HG02943 (cell line): Measurements from ENCODE around the gene PLIN4.
A peak's percentile ranks its signal among the peaks of the same experiment; 100 is the strongest.

Experiments
- ATAC-seq: cut with Tn5 transposase; IDR thresholded peaks from one replicate; pipeline ENCODE4 v1.9.1; 2021; ENCODE audit warnings: mild to moderate bottlenecking, low read depth, moderate library complexity; ENCODE audit not compliant: unreplicated experiment

PLIN4 gene

DNA sequence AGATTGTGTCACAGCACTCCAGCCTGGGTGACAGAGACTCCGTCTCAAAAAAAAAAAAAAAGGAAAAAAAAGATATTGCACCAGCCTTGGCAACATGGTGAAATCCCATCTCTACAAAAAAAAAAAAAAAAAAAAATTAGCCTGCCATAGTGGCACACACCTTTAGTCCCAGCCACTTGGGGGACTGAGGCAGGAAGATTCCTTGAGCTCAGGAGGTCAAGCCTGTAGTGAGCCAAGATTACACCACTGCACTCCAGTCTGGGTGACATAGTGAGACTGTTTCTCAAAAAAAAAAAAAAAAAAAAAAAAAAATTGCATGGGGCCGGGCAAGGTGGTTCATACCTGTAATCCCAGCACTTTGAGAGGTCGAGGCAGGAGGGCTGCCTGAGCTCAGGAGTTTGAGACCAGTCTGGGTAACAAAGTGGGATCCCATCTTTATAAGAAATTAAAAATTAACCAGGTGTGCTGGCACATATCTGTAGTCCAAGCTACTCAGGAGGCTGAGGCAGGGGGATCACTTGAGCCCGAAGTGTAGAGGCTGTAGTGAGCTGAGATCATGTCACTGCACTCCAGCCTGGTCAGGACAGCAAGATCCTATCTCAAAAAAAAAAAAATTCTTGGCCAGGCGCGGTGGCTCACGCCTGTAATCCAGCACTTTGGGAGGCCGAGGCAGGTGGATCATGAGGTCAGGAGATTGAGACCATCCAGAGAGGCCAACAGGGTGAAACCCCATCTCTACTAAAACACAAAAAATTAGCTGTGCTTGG lies 53.3 kb downstream of the PLIN4 start:
- ATAC-seq: no peak

DNA sequence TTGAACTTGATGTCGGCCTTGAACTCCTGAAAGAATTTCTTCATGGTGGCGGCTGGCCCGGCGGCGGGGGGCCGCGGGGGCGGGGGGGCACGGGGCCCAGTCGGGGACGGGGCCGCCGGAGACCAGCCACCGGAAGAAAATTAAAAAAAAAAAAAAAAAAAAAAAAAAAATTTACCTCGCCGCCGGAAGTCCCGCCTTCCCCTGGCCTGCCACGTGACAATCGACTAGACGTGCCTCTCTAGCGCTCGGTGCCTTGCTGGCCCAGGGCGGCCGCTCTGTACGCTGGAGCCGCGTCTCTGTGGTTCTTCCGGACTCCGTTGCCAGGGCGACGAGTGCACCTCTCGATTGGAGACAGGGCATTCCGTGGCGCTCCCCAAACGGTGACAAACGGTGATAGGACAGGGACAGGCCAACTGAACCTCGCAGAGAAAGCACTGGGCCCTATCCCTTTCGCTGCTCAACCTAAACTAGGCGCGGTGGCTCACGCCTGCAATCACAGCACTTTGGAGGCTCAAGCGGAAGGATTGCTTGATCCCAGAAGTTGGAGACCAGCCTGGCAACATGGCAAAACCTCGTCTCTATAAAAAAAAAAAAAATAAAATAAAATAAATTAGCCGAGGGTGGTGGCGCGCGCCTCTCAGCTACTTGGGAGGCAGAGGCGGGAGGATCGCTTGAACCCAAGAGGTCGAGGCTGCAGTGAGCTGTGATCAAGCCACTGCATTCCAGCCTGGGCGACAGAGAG lies 60.5 kb downstream of the PLIN4 start, which contains the start of gene UBXN6:
Gene UBXN6 (minus strand): TSS at position 141 of the 742 bp plus-strand sequence. CDS start 97 bp downstream, at position 44.
- ATAC-seq: peak; percentile 89

DNA sequence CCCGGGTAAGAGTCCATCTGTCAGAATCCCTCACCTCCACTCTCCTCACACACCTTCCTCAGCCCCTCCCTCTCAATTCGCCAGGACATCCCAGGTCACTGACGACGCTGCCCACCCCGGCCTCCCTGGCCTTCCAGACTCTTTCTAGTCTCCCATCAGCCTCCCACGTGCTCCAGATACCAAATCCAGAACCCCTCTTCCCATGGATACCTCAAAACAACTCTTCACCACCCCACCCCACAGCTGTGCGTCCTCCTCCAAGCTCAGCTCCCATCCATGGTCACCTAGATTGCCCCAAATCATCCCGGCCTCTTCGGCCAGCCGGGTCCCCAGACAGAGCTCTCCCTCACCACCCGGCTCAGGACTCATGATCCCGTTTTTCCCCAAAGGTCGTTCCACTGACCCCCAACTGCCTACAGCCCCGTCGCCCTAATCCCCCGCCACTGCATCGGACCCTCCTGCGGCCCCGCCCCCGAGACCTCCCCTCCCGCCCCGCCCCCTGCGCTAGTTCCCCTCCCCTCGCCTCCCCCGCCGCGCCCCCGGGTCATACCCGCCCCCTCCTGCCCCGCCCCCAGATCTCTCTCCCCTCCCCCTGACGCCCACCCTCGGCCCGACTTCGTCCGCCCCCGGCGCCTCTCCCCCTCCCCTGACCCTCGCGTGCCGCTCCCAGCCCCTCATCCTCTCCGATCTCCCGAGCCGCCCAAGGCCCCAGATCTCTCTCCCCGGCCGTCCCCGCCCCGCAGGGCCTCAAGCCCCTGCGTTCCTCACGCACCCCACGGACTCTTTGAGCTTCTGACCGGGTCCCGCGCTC lies 61.2 kb downstream of the PLIN4 start:
- ATAC-seq: peak; percentile 7

DNA sequence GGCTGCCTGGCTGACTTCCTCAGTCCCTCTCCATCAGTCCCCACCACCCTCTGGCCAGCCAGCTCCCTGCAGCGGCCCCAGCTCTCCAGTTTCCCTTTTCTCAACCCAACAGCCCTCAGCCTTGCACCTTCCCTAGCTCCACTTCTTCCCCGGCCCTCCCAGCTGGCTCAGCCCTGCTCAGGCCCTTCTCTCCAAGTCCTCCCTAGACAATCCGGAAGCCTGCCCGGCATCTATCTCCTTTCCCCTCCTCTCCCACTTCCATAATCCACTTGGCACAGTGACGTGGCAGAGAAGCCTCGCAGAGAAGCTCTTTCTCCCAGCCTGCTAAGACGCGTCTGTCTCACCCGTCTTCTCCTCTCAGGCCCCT lies 61.8 kb downstream of the PLIN4 start:
- ATAC-seq: no peak

DNA sequence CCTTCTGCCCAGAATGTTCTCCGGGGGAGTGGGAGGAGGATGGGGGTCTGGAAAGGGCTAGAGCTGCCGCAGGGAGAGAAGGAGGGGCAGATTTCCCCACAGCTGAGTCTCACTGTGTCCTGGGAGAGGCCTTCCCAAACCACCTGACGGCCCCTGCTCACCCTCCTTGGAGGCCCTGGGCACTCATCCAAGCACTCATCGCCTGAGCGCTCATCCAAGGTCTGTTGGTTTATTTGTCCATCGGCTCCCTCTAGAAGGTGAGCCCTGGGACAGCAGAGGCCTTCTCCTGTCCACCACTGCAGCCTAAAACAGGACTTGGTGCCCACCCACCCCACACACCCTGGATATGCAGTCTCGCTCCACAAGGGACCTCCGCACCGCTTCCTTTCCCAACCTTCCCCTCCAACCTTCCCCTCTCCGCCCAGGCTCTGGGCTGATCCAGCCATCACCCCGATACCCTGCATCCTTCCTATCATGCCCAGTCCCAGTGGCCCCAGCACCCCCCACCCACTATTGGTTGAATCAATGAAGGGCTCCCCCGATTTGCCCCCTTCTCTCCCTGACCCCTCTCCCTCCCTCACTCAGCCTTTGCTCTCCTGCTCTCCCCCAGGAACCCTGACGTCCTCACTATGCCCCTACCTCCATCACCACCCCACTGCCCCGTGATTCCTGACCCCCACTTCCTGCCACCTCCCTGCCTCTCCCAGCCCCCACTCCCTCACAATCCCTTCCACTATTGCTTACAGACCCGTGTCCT lies 62.4 kb downstream of the PLIN4 start:
- ATAC-seq: no peak

DNA sequence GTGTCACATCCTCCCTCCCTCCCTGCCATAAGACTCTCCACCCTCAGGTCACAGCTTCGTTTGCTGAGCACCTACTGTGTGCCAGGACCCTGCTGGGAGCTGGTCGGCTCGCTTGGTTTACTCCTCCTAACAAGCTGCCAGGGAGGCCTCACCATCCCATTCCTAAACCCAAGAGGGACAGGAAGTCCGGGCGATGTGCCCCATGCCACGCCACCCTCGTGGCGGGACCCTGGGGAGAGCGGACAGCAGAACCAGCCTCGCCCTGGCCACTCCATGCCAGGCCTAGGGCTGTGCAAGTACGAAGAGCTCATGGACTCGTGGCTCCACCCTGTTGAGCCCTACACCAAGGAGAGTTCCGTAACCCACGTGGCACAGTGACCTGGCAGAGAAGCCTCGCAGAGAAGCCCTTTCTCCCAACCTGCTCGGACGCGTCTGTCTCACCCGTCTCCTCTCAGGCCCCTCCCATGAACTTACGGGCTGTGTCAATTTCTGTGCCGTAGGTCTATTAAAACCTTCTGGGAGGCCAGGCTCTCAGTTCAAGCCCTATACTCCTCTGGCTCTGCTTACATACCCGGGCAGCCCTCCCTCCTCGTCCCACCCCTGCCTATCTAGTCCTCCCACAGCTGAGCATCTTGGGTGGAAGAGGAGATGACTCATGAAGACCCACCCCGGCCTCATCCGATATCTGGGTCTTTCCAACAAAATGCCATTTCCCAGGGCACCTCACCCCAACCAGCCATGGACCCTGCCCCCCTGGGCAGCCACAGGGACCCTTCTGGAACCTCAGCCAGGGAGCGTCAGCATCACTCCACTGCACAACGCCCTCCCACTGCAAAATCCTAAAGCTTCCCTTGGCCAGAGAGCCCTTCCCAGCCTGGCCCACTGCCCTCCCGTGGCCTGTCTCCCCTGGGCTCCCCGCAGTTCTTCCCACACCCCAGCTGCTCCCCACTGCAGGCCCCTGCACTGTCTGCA lies 63.3 kb downstream of the PLIN4 start:
- ATAC-seq: no peak

DNA sequence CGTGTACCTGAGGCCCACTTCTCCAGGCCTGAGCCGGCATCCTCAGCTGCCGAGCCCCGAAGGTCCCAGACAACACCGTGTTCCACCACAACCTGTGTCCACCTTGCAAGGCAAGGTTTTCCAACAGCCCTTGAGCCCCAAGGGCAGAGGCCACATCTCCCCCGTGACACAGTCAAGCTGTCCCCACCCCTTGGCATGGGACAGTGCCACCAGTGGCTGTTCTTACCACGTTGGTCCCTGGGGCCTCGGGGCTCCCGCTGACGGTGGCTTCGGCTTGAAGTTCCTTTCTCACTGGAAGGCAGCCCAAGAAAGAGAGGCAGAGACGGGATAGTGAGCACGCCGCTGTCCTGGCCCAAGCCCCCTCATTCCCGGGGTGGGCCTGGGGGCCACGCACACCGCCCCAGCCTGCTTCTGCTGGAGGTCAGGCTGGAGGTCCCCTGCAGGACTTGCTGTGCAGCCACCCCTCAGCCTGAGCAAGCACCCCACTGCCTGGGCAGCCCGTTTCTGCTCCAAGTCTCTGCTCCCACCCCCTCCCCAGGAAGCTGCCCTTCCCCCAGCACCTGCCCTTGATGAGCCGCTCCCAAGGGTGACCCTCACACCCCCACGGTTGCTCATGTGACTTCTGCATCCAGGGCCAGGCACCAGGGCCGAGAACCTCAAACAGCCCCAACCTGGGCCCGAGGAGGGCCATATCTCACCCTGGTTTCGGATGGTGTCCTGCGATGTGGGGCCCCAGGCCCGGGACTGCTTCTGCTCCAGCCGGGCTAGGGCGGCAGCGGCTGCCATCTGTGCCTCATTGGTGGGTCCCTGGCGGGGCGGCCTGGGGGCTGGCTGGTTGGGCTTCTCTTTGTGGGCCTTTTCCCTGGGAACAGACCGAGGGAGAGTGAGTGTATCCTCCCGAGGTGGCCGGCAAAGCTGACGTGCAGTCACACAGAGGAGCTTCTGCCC lies 64.8 kb downstream of the PLIN4 start:
- ATAC-seq: no peak

DNA sequence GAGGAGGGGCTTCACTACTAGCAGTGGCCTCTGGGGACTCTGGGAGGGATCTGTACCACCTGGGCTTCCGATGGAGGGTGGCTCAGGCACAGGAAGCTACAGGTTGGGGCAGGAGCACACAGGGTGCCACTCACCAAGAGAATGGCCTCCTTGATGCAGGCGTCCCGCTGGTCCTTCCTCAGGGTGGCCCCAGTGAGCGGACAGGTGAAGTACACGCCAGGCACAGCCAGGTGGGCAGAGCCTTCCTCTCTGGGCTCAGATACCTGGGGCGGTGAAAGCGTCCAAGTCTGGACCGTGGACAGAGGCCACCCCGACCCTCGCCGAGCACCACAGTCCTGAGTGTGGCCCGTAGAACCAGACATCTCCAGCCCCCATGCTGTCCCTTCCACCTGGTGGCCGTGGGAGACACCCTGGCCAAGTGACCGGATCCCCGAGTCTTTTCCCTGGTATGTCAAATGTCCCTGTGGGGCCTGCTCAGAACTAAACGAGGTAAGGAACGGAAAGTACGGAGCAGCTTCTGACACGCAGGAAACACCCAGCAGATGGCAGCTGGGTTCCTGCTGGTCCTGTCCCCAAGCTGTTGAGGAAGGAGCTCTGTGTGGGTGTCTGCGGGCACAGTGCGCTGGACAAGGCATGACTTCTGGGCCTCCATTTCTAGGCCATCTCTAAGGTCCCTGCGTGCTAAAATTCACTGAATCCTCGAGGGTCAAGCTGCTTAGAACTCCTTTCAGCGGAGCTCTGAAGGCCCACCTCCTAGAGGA lies 65.9 kb downstream of the PLIN4 start:
- no peak for ATAC-seq
